SU-DHL-6 (cell line): Measurements from ENCODE around the gene PGF.

ENCODE experiments used
- H2AFZ ChIP-seq: fragments of 200-600 bp; sonication (generic); 2 replicates; pipeline ENCODE4 v1.6.1; 2014; ENCODE audit warnings: low read depth, mild to moderate bottlenecking, moderate library complexity, mixed read lengths, antibody characterized with exemption, low read length; ENCODE audit not compliant: severe bottlenecking
- H3F3A ChIP-seq: fragments of 200-600 bp; shearing (Covaris generic); 2 replicates; pipeline ENCODE4 v1.6.0; 2016; ENCODE audit warnings: antibody characterized with exemption, mild to moderate bottlenecking; ENCODE audit not compliant: insufficient read depth
- H3K27ac ChIP-seq: fragments of 200-600 bp; sonication (generic); 2 replicates; pipeline ENCODE4 v1.5.1; 2016; ENCODE audit warnings: low read depth, mild to moderate bottlenecking, low read length, moderate library complexity, mixed read lengths
- H3K27me3 ChIP-seq: fragments of 200-600 bp; sonication (generic), shearing (Covaris generic); 2 replicates; pipeline ENCODE4 v1.6.0; 2014; ENCODE audit warnings: mild to moderate bottlenecking, low read length
- H3K36me3 ChIP-seq: fragments of 200-600 bp; sonication (generic); 2 replicates; pipeline ENCODE4 v1.6.1; 2014; ENCODE audit warnings: mild to moderate bottlenecking, low read length, mixed read lengths
- H3K4me2 ChIP-seq: fragments of 300-600, 200-600 bp; shearing (Covaris generic), sonication (generic); 2 replicates; pipeline ENCODE4 v1.6.0; 2014; ENCODE audit warnings: low read length, low read depth, mild to moderate bottlenecking; ENCODE audit not compliant: poor library complexity, severe bottlenecking
- H3K4me3 ChIP-seq: fragments of 200-600 bp; sonication (generic); 2 replicates; pipeline ENCODE4 v1.5.1; 2014; ENCODE audit warnings: antibody characterized with exemption, low read length, mild to moderate bottlenecking, mixed read lengths; ENCODE audit not compliant: insufficient read depth, poor library complexity, severe bottlenecking
- H3K79me2 ChIP-seq: fragments of 200-600 bp; sonication (generic); 2 replicates; pipeline ENCODE4 v1.6.1; 2014; ENCODE audit warnings: mild to moderate bottlenecking, low read length, moderate library complexity; ENCODE audit not compliant: insufficient read depth
- H3K9ac ChIP-seq: fragments of 200-600 bp; sonication (generic); 2 replicates; pipeline ENCODE4 v1.7.0; 2014; ENCODE audit warnings: mild to moderate bottlenecking, low read length
- H3K9me2 ChIP-seq: fragments of 200-600 bp; sonication (generic); replicated peaks from 2 replicates; pipeline ENCODE4 v1.6.1; 2014; ENCODE audit warnings: low read length; ENCODE audit not compliant: insufficient read depth
- H3K9me3 ChIP-seq: fragments of 200-600 bp; sonication (generic); 2 replicates; pipeline ENCODE4 v1.6.1; 2014; ENCODE audit warnings: low read length, mixed read lengths; ENCODE audit not compliant: insufficient read depth
- H4K20me1 ChIP-seq: fragments of 200-600 bp; sonication (generic); 2 replicates; pipeline ENCODE4 v1.6.1; 2014; ENCODE audit warnings: low read depth, mild to moderate bottlenecking, antibody characterized with exemption, low read length, moderate library complexity, mixed read lengths
- EZH2phosphoT487 ChIP-seq: fragments of 200-600 bp; sonication (generic), shearing (Covaris generic); conservative IDR thresholded peaks from 2 replicates; pipeline ENCODE4 v1.6.1; 2018; ENCODE audit warnings: mild to moderate bottlenecking, antibody characterized with exemption, low read length, moderate library complexity, mixed read lengths
- TF ChIP-seq, protein P1 (sequence below): fragments of 200-600 bp; sonication (generic); IDR thresholded peaks from one replicate; pipeline ENCODE4 v1.5.1; 2017; ENCODE audit warnings: antibody characterized with exemption, mild to moderate bottlenecking, low read length, moderate library complexity; ENCODE audit not compliant: insufficient read depth, poor library complexity, severe bottlenecking

The PGF gene

DNA sequence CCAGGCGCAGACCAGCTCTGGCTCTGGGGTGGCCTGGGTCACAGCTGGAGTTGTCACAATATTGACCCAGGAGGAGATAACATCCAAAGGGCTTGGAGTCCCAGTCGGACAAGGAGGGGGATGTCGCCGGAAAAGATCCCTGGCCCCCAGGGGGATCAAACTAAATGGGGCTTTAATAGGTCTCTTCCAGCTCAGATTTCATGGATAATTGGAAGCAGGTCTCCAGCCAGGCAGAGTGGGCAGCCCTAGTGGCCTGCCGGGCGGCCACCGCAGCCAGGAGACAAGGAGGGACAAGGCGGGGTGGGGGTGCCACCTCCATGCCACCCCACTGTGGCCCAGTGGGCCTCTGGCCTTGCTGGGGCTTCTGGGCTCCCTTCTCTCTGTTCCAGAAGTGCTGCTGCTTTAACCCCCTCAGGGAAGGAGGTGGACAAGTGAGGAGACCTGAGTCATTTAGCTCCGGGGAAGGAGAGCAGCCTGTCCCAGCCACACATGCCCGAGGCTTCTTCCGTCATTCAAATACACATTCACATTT is 23.1 kb upstream of the PGF start:
- Histone ChIP-seq H4K20me1 (no peaks in the 10 kb centered on the region), H2AFZ (no peak overlapping the region), H3K9me2 (no peaks in the 10 kb centered on the region), H3K4me3 (no peak overlapping the region), H3K36me3 (no peaks in the 10 kb centered on the region), H3K79me2 (no peaks in the 10 kb centered on the region), H3K9me3 (no peaks in the 10 kb centered on the region), H3K9ac (no peak overlapping the region), H3F3A (no peaks in the 10 kb centered on the region), H3K4me2 (no peak overlapping the region), H3K27ac (no peak overlapping the region), H3K27me3 (no peaks in the 10 kb centered on the region)
- TF ChIP-seq EZH2phosphoT487 = no peak
- TF ChIP-seq, protein P1, sequence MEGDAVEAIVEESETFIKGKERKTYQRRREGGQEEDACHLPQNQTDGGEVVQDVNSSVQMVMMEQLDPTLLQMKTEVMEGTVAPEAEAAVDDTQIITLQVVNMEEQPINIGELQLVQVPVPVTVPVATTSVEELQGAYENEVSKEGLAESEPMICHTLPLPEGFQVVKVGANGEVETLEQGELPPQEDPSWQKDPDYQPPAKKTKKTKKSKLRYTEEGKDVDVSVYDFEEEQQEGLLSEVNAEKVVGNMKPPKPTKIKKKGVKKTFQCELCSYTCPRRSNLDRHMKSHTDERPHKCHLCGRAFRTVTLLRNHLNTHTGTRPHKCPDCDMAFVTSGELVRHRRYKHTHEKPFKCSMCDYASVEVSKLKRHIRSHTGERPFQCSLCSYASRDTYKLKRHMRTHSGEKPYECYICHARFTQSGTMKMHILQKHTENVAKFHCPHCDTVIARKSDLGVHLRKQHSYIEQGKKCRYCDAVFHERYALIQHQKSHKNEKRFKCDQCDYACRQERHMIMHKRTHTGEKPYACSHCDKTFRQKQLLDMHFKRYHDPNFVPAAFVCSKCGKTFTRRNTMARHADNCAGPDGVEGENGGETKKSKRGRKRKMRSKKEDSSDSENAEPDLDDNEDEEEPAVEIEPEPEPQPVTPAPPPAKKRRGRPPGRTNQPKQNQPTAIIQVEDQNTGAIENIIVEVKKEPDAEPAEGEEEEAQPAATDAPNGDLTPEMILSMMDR = no peak

DNA sequence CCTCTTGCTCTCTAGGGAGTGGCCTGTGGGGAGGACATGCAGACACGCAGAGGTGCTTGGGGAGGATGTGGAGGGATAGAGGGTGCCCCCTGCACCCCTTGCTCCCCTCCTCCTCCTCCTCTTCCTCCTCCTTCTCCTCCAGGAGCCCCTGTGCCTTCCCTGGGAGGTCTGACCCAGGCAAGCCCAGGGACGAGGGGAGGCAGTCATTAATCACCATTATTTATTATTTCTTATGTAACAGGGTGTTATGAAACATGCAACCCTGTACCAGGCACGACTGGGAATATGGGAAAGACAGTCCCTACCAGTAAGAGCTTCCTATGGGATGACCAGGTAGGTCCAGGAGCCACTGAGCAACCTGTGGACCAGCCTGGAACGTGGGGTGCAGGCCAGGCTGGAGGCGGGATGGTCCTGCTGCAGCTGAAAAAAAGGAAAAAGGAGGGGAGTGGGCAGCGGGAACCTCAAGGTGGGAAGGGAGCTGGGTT is 22.5 kb upstream of the PGF start:
- Histone ChIP-seq H2AFZ (no peak overlapping the region), H3K9me3 (no peaks in the 10 kb centered on the region), H3K27me3 (no peaks in the 10 kb centered on the region), H3K4me3 (no peak overlapping the region), H4K20me1 (no peaks in the 10 kb centered on the region), H3K9me2 (no peaks in the 10 kb centered on the region), H3K27ac (no peak overlapping the region), H3K36me3 (no peaks in the 10 kb centered on the region), H3K9ac (no peak overlapping the region), H3F3A (no peaks in the 10 kb centered on the region), H3K4me2 (no peak overlapping the region), H3K79me2 (no peaks in the 10 kb centered on the region)
- TF ChIP-seq, protein P1 = no peak

DNA sequence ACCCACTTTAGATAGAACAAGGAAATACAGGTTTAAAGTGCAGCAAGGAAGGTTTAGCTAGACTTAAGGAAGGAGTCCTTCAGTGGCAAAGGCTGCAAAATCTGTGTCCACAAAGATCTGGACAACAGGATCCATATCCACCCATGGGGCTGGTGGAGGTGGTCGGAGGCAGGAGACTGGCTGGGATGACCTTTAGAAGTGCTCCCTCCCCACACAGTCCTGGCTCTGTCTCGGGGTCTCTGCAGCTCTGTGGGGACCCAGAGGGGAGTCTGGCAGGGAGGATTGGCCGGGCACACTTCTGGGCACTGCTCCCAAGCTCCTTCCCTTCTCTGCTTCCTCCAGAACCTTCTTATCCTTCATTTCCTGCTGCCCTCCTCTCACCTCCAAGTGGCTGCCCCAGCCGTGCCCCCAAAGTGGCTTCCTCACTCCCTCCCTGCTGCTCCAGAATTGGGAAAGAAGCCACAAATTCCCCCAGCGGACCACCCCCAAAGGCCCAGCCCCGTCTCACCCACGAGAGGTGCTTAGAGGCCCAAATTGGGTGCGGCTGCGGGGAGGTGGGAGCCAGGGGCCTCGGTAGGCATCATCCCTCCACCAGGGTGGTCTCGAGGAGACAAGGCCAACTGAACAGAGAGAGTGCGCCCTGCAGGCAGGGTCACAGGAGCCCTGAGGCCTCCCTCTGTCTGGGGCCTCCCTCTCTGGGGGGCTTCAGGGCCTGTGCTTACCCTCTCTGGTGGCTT is 21.9 kb upstream of the PGF start:
- Histone ChIP-seq H3K4me3 (no peak overlapping the region), H4K20me1 (no peaks in the 10 kb centered on the region), H3K9me2 (no peaks in the 10 kb centered on the region), H3K79me2 (no peaks in the 10 kb centered on the region), H3K9me3 (no peaks in the 10 kb centered on the region), H3F3A (no peaks in the 10 kb centered on the region), H3K27ac (no peak overlapping the region), H3K9ac (no peak overlapping the region), H3K36me3 (no peaks in the 10 kb centered on the region), H3K27me3 (no peaks in the 10 kb centered on the region), H2AFZ (no peak overlapping the region), H3K4me2 (no peak overlapping the region)
- TF ChIP-seq EZH2phosphoT487 = no peak
- TF ChIP-seq, protein P1 = no peak
